Left lung (tissue), 10 donors: ENCODE measurements around the gene FAM219A. TPM values are rescaled to one million over a fixed set of nuclear protein-coding genes. Genes with fewer than 3 reads are reported as not detected.

Source experiments
- ATAC-seq: fragments of 200-7000 bp; cut with Tn5 transposase; one replicate; pipeline ENCODE4 v1.9.1; 2020; ENCODE audit warnings: moderate library complexity
- DNase-seq, 4 donors: peaks; one replicate each; pipeline ENCODE4 v3.0.0-alpha.2; 2013 to 2020
- H3K27ac ChIP-seq, 2 donors: fragments of 200-600 bp; sonication (generic) in 1 of 2; one replicate each; pipeline versions ENCODE4 v1.5.0 to v1.8.0; 2020 to 2021
- H3K27me3 ChIP-seq, 2 donors: fragments of 200-600 bp; sonication (generic) in 1 of 2; one replicate each; pipeline versions ENCODE4 v1.5.0 to v1.8.0; 2020 to 2021
- H3K36me3 ChIP-seq, 2 donors: fragments of 200-600 bp; sonication (generic) in 1 of 2; one replicate each; pipeline versions ENCODE4 v1.5.0 to v1.8.0; 2020 to 2021
- H3K4me1 ChIP-seq, 2 donors: fragments of 200-600 bp; one replicate each; pipeline ENCODE4 v1.8.0; 2021
- H3K4me3 ChIP-seq, 2 donors: fragments of 200-600 bp; sonication (generic) in 1 of 2; one replicate each; pipeline versions ENCODE4 v1.5.0 to v1.8.0; 2020 to 2021; ENCODE audit warnings: mild to moderate bottlenecking in 1 of 2
- H3K9me3 ChIP-seq, 2 donors: fragments of 200-600 bp; sonication (generic) in 1 of 2; one replicate each; pipeline versions ENCODE4 v1.5.0 to v1.8.0; 2020 to 2021
- CTCF ChIP-seq, 2 donors: fragments of 200-600 bp; sonication (generic) in 1 of 2; IDR thresholded peaks; one replicate each; pipeline versions ENCODE4 v1.5.0 to v1.8.0; 2021; ENCODE audit warnings: antibody characterized with exemption in 2 of 2
- intact Hi-C, 2 donors: fragments of 100-400 bp; cut with DNase I; formaldehyde crosslinking; loops; one replicate each; pipeline versions ENCODE4 v1.11.2 to v1.14.2; 2022
- polyA plus RNA-seq, 6 donors: library from polyadenylated mRNA; unstranded; fragments of 120-200 nt; gene quantifications; one replicate each; pipeline ENCODE4 v1.2.1, GENCODE V29; 2013; ENCODE audit not compliant: insufficient read length in 6 of 6
- total RNA-seq, 2 donors: library from RNA; stranded (reverse); fragmentation: NEBNext Ultra II Directional; extraction: Animal tissue kit (Norgen Biotek cat#: 25700); gene quantifications; one replicate each; pipeline ENCODE4 v1.2.1, GENCODE V29; 2021
- donor health status: DM: no; HTN: yes; CAD: no.
- donor health status: DM: no; HTN: no; CAD: no.

Gene FAM219A
- total and polyA plus RNA-seq, 8 donors, result 12.3 to 23.0 (median 14.6) TPM

- Histone ChIP-seq H3K27me3 (peaks cover 0 to 2% of the 10 kb centered on the region in 2 donors), H3K36me3 (no peaks in the 10 kb centered on the region), H3K4me1 (no peaks in the 10 kb centered on the region), H3K27ac (no peak overlapping the region), H3K4me3 (no peak overlapping the region), H3K9me3 (no peaks in the 10 kb centered on the region)
- TF ChIP-seq CTCF (IDR thresholded peaks at IDR 0.05), result no peak
- DNase-seq (no peak), ATAC-seq (no peak)
- intact Hi-C loops, result no loop called here
Measured at GRCh38 chr9:34479431-34479866, 21.1 kb upstream of the FAM219A start.

GRCh38 chr9:34477541-34477940, 19.2 kb upstream of the FAM219A start:
- Histone ChIP-seq H3K36me3 (no peaks in the 10 kb centered on the region), H3K27ac (no peak overlapping the region), H3K4me3 (no peak overlapping the region), H3K9me3 (no peaks in the 10 kb centered on the region), H3K4me1 (no peaks in the 10 kb centered on the region), H3K27me3 (peaks cover 0 to 10% of the 10 kb centered on the region in 2 donors)
- no peak for ATAC-seq
- intact Hi-C loops, result no loop called here
- DNase-seq, result no peak
- no peak for TF ChIP-seq CTCF (IDR thresholded peaks at IDR 0.05)

GRCh38 chr9:34475097-34475496, 16.7 kb upstream of the FAM219A start:
- intact Hi-C loops, result no loop called here
- H3K36me3 ChIP-seq, result no peaks in the 10 kb centered on the region
- peaks cover 0 to 10% of the 10 kb centered on the region in 2 donors for H3K27me3 ChIP-seq
- H3K4me3 ChIP-seq, result no peak overlapping the region
- H3K4me1 ChIP-seq, result no peaks in the 10 kb centered on the region
- H3K27ac ChIP-seq, result no peak overlapping the region
- DNase-seq, result no peak
- H3K9me3 ChIP-seq, result no peaks in the 10 kb centered on the region
- TF ChIP-seq CTCF (IDR thresholded peaks at IDR 0.05), result no peak
- ATAC-seq, result no peak

- no peak for TF ChIP-seq CTCF (IDR thresholded peaks at IDR 0.05)
- Histone ChIP-seq H3K4me1 (no peaks in the 10 kb centered on the region), H3K27me3 (peaks cover 0 to 6% of the 10 kb centered on the region in 2 donors), H3K4me3 (no peak overlapping the region), H3K36me3 (no peaks in the 10 kb centered on the region), H3K9me3 (no peaks in the 10 kb centered on the region), H3K27ac (no peak overlapping the region)
- ATAC-seq (no peak), DNase-seq (no peak)
- intact Hi-C loops, result no loop called here
Measured at GRCh38 chr9:34465468-34465867, 7.1 kb upstream of the FAM219A start.

GRCh38 chr9:34464571-34464970, 6.2 kb upstream of the FAM219A start:
- Histone ChIP-seq H3K27ac (no peak overlapping the region), H3K9me3 (no peaks in the 10 kb centered on the region), H3K4me3 (no peak overlapping the region), H3K4me1 (no peaks in the 10 kb centered on the region), H3K27me3 (peaks cover 0 to 6% of the 10 kb centered on the region in 2 donors), H3K36me3 (no peaks in the 10 kb centered on the region)
- DNase-seq, result no peak
- intact Hi-C loops, result no loop called here
- no peak for ATAC-seq
- TF ChIP-seq CTCF (IDR thresholded peaks at IDR 0.05), result no peak
